Muscle of leg (tissue), 11 donors: Measurements from ENCODE around the gene SLC10A1. TPM values are rescaled to one million over a fixed set of nuclear protein-coding genes. Genes with fewer than 3 reads are reported as not detected.
"Not testable (repeated sequence)": the region's sequence is repeated elsewhere in the genome, so short reads cannot be mapped to it uniquely, and the experiment has no call there.

ENCODE experiments used
- DNase-seq: peaks from one replicate; pipeline ENCODE4 v3.0.0; 2013
- H3K27ac ChIP-seq: one replicate; pipeline ENCODE4 v1.5.1; 2013; ENCODE audit warnings: mild to moderate bottlenecking, low read length, control low read depth
- H3K27me3 ChIP-seq: one replicate; pipeline ENCODE4 v1.6.1; 2013; ENCODE audit warnings: low read length; ENCODE audit not compliant: control insufficient read depth, insufficient read depth
- H3K36me3 ChIP-seq: one replicate; pipeline ENCODE4 v1.6.1; 2013; ENCODE audit warnings: low read length; ENCODE audit not compliant: control insufficient read depth, insufficient read depth
- H3K4me1 ChIP-seq: one replicate; pipeline ENCODE4 v1.6.1; 2013; ENCODE audit warnings: low read length; ENCODE audit not compliant: control insufficient read depth, insufficient read depth
- H3K4me3 ChIP-seq: one replicate; pipeline ENCODE4 v1.5.1; 2013; ENCODE audit warnings: low read length, control low read depth
- H3K9me3 ChIP-seq: replicated peaks from 2 replicates; pipeline ENCODE4 v1.6.1; 2013; ENCODE audit warnings: low read depth, low read length; ENCODE audit not compliant: control insufficient read depth
- WGBS: methylation state at CpG from one replicate; pipeline ENCODE4 v1.1.5; 2013; ENCODE audit warnings: missing lambda C conversion rate; ENCODE audit not compliant: insufficient coverage; 5-methylcytosine and 5-hydroxymethylcytosine counted together
- polyA plus RNA-seq, 8 donors: library from polyadenylated mRNA; unstranded; fragments of 120-200 nt; gene quantifications; one replicate each; pipeline versions ENCODE4 v1.2.1 to v1.2.3, GENCODE V29; 2013; ENCODE audit warnings: inconsistent platforms in 1 of 8, low replicate concordance in 1 of 8; ENCODE audit not compliant: insufficient read length in 8 of 8, insufficient read depth in 1 of 8
- total RNA-seq: library from RNA; stranded (reverse); fragments of 120-200 nt; gene quantifications from one replicate; pipeline ENCODE4 v1.2.4, GENCODE V29; 2013

Gene SLC10A1
- total and polyA plus RNA-seq, 9 donors: 0.06 to 0.09 TPM; not detected in 7

- Histone ChIP-seq H3K4me1 (no peaks in the 10 kb centered on the region), H3K9me3 (no peaks in the 10 kb centered on the region), H3K4me3 (no peak overlapping the region), H3K27me3 (no peaks in the 10 kb centered on the region), H3K36me3 (no peaks in the 10 kb centered on the region), H3K27ac (no peak overlapping the region)
- 92% methylated on average over 2 of the region's 4 CpGs for WGBS
- DNase-seq: no peak
Measured at GRCh38 chr14:69827560-69827959, 30.5 kb upstream of the SLC10A1 start.

GRCh38 chr14:69822456-69822855 lies 25.4 kb upstream of the SLC10A1 start:
- peaks cover 4% of the 10 kb centered on the region for H3K27me3 ChIP-seq
- H3K4me1 ChIP-seq: no peaks in the 10 kb centered on the region
- DNase-seq: no peak
- WGBS: 65% methylated on average over 5 of the region's 6 CpGs
- H3K36me3 ChIP-seq: no peaks in the 10 kb centered on the region
- no peak overlapping the region for H3K27ac ChIP-seq
- H3K9me3 ChIP-seq: no peaks in the 10 kb centered on the region
- H3K4me3 ChIP-seq: no peak overlapping the region

GRCh38 chr14:69820991-69821390 lies 23.9 kb upstream of the SLC10A1 start:
- Histone ChIP-seq H3K4me1 (no peaks in the 10 kb centered on the region), H3K27me3 (peaks cover 9% of the 10 kb centered on the region), H3K27ac (no peak overlapping the region), H3K36me3 (no peaks in the 10 kb centered on the region), H3K9me3 (no peaks in the 10 kb centered on the region), H3K4me3 (no peak overlapping the region)
- WGBS: 67% methylated on average over 1 of the region's 2 CpGs
- DNase-seq: no peak

- Histone ChIP-seq H3K4me3 (no peak overlapping the region), H3K9me3 (no peaks in the 10 kb centered on the region), H3K36me3 (no peaks in the 10 kb centered on the region), H3K27ac (no peak overlapping the region), H3K27me3 (peaks cover 16% of the 10 kb centered on the region), H3K4me1 (no peaks in the 10 kb centered on the region)
- 36% methylated on average over 6 of the region's 8 CpGs for WGBS
- no peak for DNase-seq
Measured at GRCh38 chr14:69819607-69820006, 22.6 kb upstream of the SLC10A1 start.

DNA sequence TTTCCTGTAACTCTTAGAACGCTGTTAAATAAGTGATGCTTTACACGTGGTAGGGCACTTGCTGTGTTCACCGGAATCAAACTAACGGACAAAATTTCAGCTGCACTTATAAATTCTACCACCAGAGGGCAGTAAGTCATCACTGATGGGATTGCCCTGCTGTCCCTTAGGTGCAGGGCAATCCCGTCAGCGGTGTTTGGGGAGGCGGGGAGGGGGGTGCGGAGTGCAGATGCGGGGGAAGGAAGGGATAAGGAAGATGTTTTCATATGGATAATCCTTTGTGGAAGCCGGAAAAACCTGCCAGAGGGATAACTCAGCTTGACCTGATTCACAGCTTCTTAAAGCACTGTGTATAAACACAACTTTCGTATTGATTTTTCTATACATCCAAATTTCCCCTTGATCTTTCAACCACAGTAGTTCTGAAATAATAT lies 21.7 kb upstream of the SLC10A1 start:
- Histone ChIP-seq H3K4me1 (no peaks in the 10 kb centered on the region), H3K9me3 (no peaks in the 10 kb centered on the region), H3K27me3 (peaks cover 16% of the 10 kb centered on the region), H3K36me3 (no peaks in the 10 kb centered on the region), H3K27ac (no peak overlapping the region), H3K4me3 (no peak overlapping the region)
- DNase-seq: peak; percentile 60
- 12% methylated on average over 5 of the region's 11 CpGs for WGBS

DNA sequence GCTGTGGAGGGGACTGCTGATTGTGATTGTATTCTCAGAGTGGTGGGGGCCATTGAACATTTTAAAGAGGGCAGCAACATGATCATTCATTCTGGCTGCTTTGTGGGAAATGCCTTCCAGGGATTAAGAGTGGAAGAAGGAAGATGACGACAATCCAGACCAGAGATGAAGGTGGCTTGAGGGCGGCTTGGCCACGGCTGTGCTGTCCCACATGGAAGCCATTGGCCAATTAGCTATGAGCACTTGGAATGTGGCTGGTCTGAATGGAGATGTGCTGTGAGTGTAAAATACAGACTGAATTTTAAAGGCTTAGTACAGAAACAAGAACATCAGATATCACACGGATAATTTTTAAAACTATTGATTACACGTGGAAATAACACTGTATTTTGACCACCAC lies 19.2 kb upstream of the SLC10A1 start:
- no peak for DNase-seq
- H3K27me3 ChIP-seq: peaks cover 19% of the 10 kb centered on the region
- H3K9me3 ChIP-seq: no peaks in the 10 kb centered on the region
- no peaks in the 10 kb centered on the region for H3K36me3 ChIP-seq
- no peak overlapping the region for H3K27ac ChIP-seq
- no peak overlapping the region for H3K4me3 ChIP-seq
- WGBS: 58% methylated on average over 3 of the region's 5 CpGs
- H3K4me1 ChIP-seq: no peaks in the 10 kb centered on the region

GRCh38 chr14:69815556-69815955 lies 18.5 kb upstream of the SLC10A1 start:
- H3K36me3 ChIP-seq: no peaks in the 10 kb centered on the region
- 86% methylated on average over 3 of the region's 5 CpGs for WGBS
- H3K4me3 ChIP-seq: no peak overlapping the region
- peaks cover 19% of the 10 kb centered on the region for H3K27me3 ChIP-seq
- DNase-seq: no peak
- no peaks in the 10 kb centered on the region for H3K9me3 ChIP-seq
- H3K4me1 ChIP-seq: no peaks in the 10 kb centered on the region
- no peak overlapping the region for H3K27ac ChIP-seq

- 14% methylated on average over 2 of the region's 3 CpGs for WGBS
- no peaks in the 10 kb centered on the region for H3K9me3 ChIP-seq
- peaks cover 17% of the 10 kb centered on the region for H3K27me3 ChIP-seq
- no peak for DNase-seq
- H3K4me3 ChIP-seq: no peak overlapping the region
- H3K27ac ChIP-seq: no peak overlapping the region
- no peaks in the 10 kb centered on the region for H3K4me1 ChIP-seq
- no peaks in the 10 kb centered on the region for H3K36me3 ChIP-seq
Measured at GRCh38 chr14:69814397-69814796, 17.4 kb upstream of the SLC10A1 start.

DNA sequence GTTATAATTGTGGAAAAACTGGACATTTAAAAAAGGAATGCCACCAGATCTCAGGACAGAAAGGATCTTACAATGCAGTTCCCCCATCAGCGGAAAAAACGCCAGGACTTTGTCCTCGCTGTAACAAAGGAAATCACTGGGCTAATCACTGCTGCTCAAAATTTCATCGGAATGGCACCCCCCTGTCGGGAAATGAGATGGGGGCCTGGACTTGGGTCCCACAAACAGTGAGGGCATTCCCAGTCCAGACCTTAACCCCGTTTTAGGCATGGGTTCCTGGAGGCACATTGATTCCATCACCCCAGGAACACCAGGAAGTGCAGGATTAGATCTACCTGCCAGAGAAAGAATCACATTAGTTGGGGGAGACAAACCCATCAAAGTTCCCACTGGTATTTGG lies 16.3 kb upstream of the SLC10A1 start:
- not testable (repeated sequence) for H3K4me3 ChIP-seq, H3K27ac ChIP-seq, DNase-seq, H3K4me1 ChIP-seq, H3K9me3 ChIP-seq, H3K36me3 ChIP-seq
- peaks cover 17% of the 10 kb centered on the region for H3K27me3 ChIP-seq
- 98% methylated on average over 5 of the region's 6 CpGs for WGBS

DNA sequence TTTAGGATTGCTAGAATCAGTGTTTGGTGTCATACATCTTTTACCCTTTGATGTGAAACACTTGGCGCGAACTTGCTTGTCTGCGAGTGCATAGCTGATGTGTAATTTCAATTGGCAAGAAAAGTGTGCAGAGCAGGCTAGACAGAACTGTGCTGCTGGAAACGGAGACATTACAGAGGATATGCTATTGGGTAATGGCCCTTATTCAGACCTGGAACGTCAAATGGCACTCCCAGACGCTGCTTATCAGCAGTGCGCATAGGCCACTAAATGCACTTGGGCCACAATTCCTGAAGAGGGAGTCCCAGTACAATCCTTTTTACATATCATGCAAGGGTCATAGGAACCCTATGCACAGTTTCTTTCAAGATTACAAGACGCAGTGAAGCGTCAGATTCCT lies 15.7 kb upstream of the SLC10A1 start:
- Histone ChIP-seq H3K27me3 (peaks cover 15% of the 10 kb centered on the region), H3K27ac (no peak overlapping the region), H3K4me1 (no peaks in the 10 kb centered on the region), H3K9me3 (no peaks in the 10 kb centered on the region), H3K36me3 (no peaks in the 10 kb centered on the region), H3K4me3 (no peak overlapping the region)
- no peak for DNase-seq
- WGBS: 47% methylated on average over 9 of the region's 9 CpGs

GRCh38 chr14:69811868-69812252 lies 14.8 kb upstream of the SLC10A1 start:
- H3K27ac ChIP-seq: no peak overlapping the region
- WGBS: 80% methylated on average over 10 of the region's 10 CpGs
- peaks cover 11% of the 10 kb centered on the region for H3K27me3 ChIP-seq
- no peaks in the 10 kb centered on the region for H3K36me3 ChIP-seq
- no peaks in the 10 kb centered on the region for H3K9me3 ChIP-seq
- DNase-seq: no peak
- H3K4me1 ChIP-seq: no peaks in the 10 kb centered on the region
- H3K4me3 ChIP-seq: no peak overlapping the region
